Fibroblast of pulmonary artery (primary cell): ENCODE data around the gene TPPP3.
"Not testable (repeated sequence)": the region's sequence is repeated elsewhere in the genome, so short reads cannot be mapped to it uniquely, and the experiment has no call there.

Experiments
- DNase-seq: peaks from one replicate; pipeline ENCODE4 v3.0.0-alpha.2; 2010; ENCODE audit warnings: low read depth
- H3K4me3 ChIP-seq: replicated peaks from 2 replicates; pipeline ENCODE4 v1.5.1; 2011; ENCODE audit warnings: low read depth, mild to moderate bottlenecking, control low read depth, low read length, moderate library complexity
- CTCF ChIP-seq: IDR thresholded peaks from 2 replicates; pipeline ENCODE4 v1.5.1; 2011; ENCODE audit warnings: mild to moderate bottlenecking, control low read depth, low read length, inconsistent platforms; ENCODE audit errors: missing control alignments

The TPPP3 gene

GRCh38 chr16:67357561-67357960 lies 35.7 kb downstream of the TPPP3 start:
- DNase-seq: no peak
- no peak for TF ChIP-seq CTCF
- H3K4me3 ChIP-seq: no peak overlapping the region

GRCh38 chr16:67356396-67356795 lies 36.9 kb downstream of the TPPP3 start:
- no peak for DNase-seq

GRCh38 chr16:67352463-67352862 lies 40.8 kb downstream of the TPPP3 start:
- not testable (repeated sequence) for H3K4me3 ChIP-seq, DNase-seq

More at GRCh38 chr16:67356396-67356795, 36.9 kb downstream of the TPPP3 start:
- H3K4me3 ChIP-seq: no peak overlapping the region
- no peak for TF ChIP-seq CTCF

- no peak for DNase-seq
- TF ChIP-seq CTCF: no peak
- no peak overlapping the region for H3K4me3 ChIP-seq
These were observed 43.0 kb downstream of the TPPP3 start for GRCh38 chr16:67350324-67350723.

- no peak overlapping the region for H3K4me3 ChIP-seq
- peak; percentile 46 for TF ChIP-seq CTCF
- DNase-seq: peak; percentile 41
These were observed 44.1 kb downstream of the TPPP3 start for GRCh38 chr16:67349172-67349571.

- H3K4me3 ChIP-seq: no peak overlapping the region
- no peak for TF ChIP-seq CTCF
- no peak for DNase-seq
These were observed 47.0 kb downstream of the TPPP3 start for GRCh38 chr16:67346341-67346740.

- DNase-seq: no peak
- no peak for TF ChIP-seq CTCF
- H3K4me3 ChIP-seq: no peak overlapping the region
These were observed 47.9 kb downstream of the TPPP3 start for GRCh38 chr16:67345401-67345800.
